SU-DHL-6 (cell line): Measurements from ENCODE around the gene KAZN.

ENCODE experiments used
- CTCF ChIP-seq: fragments of 200-600 bp; sonication (generic); IDR thresholded peaks from one replicate; pipeline ENCODE4 v1.5.1; 2017; ENCODE audit warnings: antibody characterized with exemption, mild to moderate bottlenecking, low read length, moderate library complexity; ENCODE audit not compliant: insufficient read depth, poor library complexity, severe bottlenecking
- EZH2phosphoT487 ChIP-seq: fragments of 200-600 bp; sonication (generic), shearing (Covaris generic); conservative IDR thresholded peaks from 2 replicates; pipeline ENCODE4 v1.6.1; 2018; ENCODE audit warnings: mild to moderate bottlenecking, antibody characterized with exemption, low read length, moderate library complexity, mixed read lengths

- TF ChIP-seq CTCF (no peak), EZH2phosphoT487 (no peak)
Observed at GRCh38 chr1:14745001-14745720, 146.7 kb downstream of the KAZN start.
